ENCODE measurements around the gene CD4.

DNA sequence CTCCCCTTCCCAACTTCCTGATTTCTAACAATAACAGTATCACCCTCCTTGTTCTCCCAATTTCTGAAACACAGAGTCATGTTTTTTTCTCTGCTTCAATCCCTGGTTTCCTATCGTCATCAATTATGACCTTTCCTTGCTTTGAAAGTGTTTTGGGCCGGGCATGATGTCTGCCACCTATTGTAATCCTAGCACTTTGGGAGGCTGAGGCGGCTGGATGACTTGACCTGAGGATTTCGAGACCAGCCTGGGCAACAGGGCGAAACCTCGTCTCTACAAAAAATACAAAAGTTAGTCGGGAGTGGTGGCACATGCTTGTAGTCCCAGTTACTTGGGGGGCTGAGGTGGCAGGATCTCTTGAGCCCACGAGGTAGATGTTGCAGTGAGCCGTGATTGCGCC is 19.7 kb downstream of the CD4 start:
- TF ChIP-seq, protein P1, sequence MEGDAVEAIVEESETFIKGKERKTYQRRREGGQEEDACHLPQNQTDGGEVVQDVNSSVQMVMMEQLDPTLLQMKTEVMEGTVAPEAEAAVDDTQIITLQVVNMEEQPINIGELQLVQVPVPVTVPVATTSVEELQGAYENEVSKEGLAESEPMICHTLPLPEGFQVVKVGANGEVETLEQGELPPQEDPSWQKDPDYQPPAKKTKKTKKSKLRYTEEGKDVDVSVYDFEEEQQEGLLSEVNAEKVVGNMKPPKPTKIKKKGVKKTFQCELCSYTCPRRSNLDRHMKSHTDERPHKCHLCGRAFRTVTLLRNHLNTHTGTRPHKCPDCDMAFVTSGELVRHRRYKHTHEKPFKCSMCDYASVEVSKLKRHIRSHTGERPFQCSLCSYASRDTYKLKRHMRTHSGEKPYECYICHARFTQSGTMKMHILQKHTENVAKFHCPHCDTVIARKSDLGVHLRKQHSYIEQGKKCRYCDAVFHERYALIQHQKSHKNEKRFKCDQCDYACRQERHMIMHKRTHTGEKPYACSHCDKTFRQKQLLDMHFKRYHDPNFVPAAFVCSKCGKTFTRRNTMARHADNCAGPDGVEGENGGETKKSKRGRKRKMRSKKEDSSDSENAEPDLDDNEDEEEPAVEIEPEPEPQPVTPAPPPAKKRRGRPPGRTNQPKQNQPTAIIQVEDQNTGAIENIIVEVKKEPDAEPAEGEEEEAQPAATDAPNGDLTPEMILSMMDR (conservative IDR thresholded peaks at IDR 0.05; ENCODE audit: low read depth, low read length), result no peak
- no peak for TF ChIP-seq POLR2A (IDR thresholded peaks at IDR 0.05; ENCODE audit: low read depth, low read length)
- no peak for TF ChIP-seq RFX5 (IDR thresholded peaks at IDR 0.05; ENCODE audit: low read depth, low read length)
- TF ChIP-seq RAD21 (IDR thresholded peaks at IDR 0.05; ENCODE audit: low read length), result no peak
- no peak for TF ChIP-seq CHD1 (IDR thresholded peaks at IDR 0.05; ENCODE audit: low read depth, low read length)
